OCI-LY7 (cell line): ENCODE measurements around the gene FSD1L. TPM values are rescaled to one million over a fixed set of nuclear protein-coding genes. Genes with fewer than 3 reads are reported as not detected.

ENCODE experiments used
- BruUV-seq: library from RNA; stranded (reverse); fragments of 400-500 nt; replicated peaks from 2 replicates; lab custom pipeline; 2021; lab: Mats Ljungman, UMichigan
- CTCF ChIA-PET: fragments of 300-600 bp; sonication (Branson Sonifier 250); formaldehyde crosslinking; loops from one replicate; lab custom pipeline; 2022; ENCODE audit warnings: antibody characterized with exemption; ENCODE audit not compliant: unreplicated experiment; lab: Charles Lee
- POLR2A ChIA-PET: fragments of 300-600 bp; sonication (Branson Sonifier 250); formaldehyde crosslinking; loops from one replicate; lab custom pipeline; 2022; ENCODE audit warnings: antibody characterized with exemption; lab: Charles Lee
- DNase-seq: peaks from one replicate; pipeline ENCODE4 v3.0.0-alpha.2; 2015; ENCODE audit warnings: low spot score
- H2AFZ ChIP-seq: fragments of 200-600 bp; sonication (generic), shearing (Covaris generic); 2 replicates; pipeline ENCODE4 v1.6.1; 2014; ENCODE audit warnings: mild to moderate bottlenecking, antibody characterized with exemption, low read length, moderate library complexity
- H3K27ac ChIP-seq: fragments of 200-600 bp; sonication (generic); 2 replicates; pipeline ENCODE4 v1.5.1; 2014; ENCODE audit warnings: mixed run types, low read depth, mild to moderate bottlenecking, moderate library complexity, low read length, inconsistent platforms; ENCODE audit not compliant: poor library complexity, severe bottlenecking
- H3K36me3 ChIP-seq: fragments of 200-600 bp; sonication (generic); 2 replicates; pipeline ENCODE4 v1.6.1; 2014; ENCODE audit warnings: mild to moderate bottlenecking, antibody characterized with exemption, low read length, moderate library complexity, mixed read lengths; ENCODE audit not compliant: insufficient read depth
- H3K4me1 ChIP-seq: fragments of 200-600 bp; sonication (generic); 2 replicates; pipeline ENCODE4 v1.5.1; 2014; ENCODE audit warnings: mild to moderate bottlenecking, low read length; ENCODE audit not compliant: insufficient read depth, poor library complexity, severe bottlenecking
- H3K4me2 ChIP-seq: fragments of 200-600 bp; sonication (generic); 2 replicates; pipeline ENCODE4 v1.6.1; 2014; ENCODE audit warnings: mild to moderate bottlenecking, low read length
- H3K4me3 ChIP-seq: fragments of 200-600 bp; sonication (generic); 2 replicates; pipeline ENCODE4 v1.5.1; 2014; ENCODE audit warnings: mild to moderate bottlenecking, low read depth, low read length; ENCODE audit not compliant: poor library complexity, severe bottlenecking
- H3K79me2 ChIP-seq: fragments of 200-600 bp; sonication (generic); 2 replicates; pipeline ENCODE4 v1.6.1; 2016; ENCODE audit warnings: low read depth, mild to moderate bottlenecking, low read length, moderate library complexity, mixed read lengths; ENCODE audit not compliant: insufficient read depth
- H3K9me2 ChIP-seq: fragments of 200-600 bp; sonication (generic); 2 replicates; pipeline ENCODE4 v1.6.1; 2016; ENCODE audit warnings: mild to moderate bottlenecking, low read length, mixed read lengths; ENCODE audit not compliant: insufficient read depth
- H3K9me3 ChIP-seq: fragments of 200-600 bp; sonication (generic); 2 replicates; pipeline ENCODE4 v1.6.1; 2014; ENCODE audit warnings: mild to moderate bottlenecking, mixed run types, low read length, mixed read lengths
- H4K20me1 ChIP-seq: fragments of 200-600 bp; sonication (generic); 2 replicates; pipeline ENCODE4 v1.6.1; 2014; ENCODE audit warnings: mild to moderate bottlenecking, antibody characterized with exemption, low read length, moderate library complexity, mixed read lengths; ENCODE audit not compliant: insufficient read depth
- CTCF ChIP-seq: fragments of 200-600 bp; sonication (generic); conservative IDR thresholded peaks from 2 replicates; pipeline ENCODE4 v1.5.1; 2014; ENCODE audit warnings: mild to moderate bottlenecking, antibody characterized with exemption, low read length, moderate library complexity, mixed read lengths
- EZH2phosphoT487 ChIP-seq: fragments of 200-600 bp; sonication (generic); IDR thresholded peaks from 2 replicates; pipeline ENCODE4 v1.6.1; 2018; ENCODE audit warnings: low read depth, borderline replicate concordance, mild to moderate bottlenecking, mixed run types, antibody characterized with exemption, low read length, moderate library complexity, mixed read lengths
- intact Hi-C: fragments of 100-400 bp; cut with micrococcal nuclease; formaldehyde crosslinking; loops from one replicate; pipeline ENCODE4 v1.10.0; 2022; ENCODE audit not compliant: unreplicated experiment
- total RNA-seq, 2 experiments: library from RNA; depleted of rRNA in 1 of 2; stranded (reverse); fragments of >200 nt in 1 of 2; shearing (Covaris generic) in 1 of 2; gene quantifications; 2 replicates each; pipeline ENCODE4 v1.2.3, GENCODE V29; 2014 to 2022

The FSD1L gene
- total RNA-seq, 2 experiments from 2014 or later: 4.4 to 7.9 TPM

- no peak for DNase-seq
- Histone ChIP-seq H3K4me3 (no peak overlapping the region), H3K9me2 (no peaks in the 10 kb centered on the region), H3K9me3 (no peaks in the 10 kb centered on the region), H2AFZ (no peak overlapping the region), H4K20me1 (no peaks in the 10 kb centered on the region), H3K27ac (no peak overlapping the region), H3K4me2 (no peak overlapping the region), H3K79me2 (no peaks in the 10 kb centered on the region), H3K4me1 (peaks cover 4% of the 10 kb centered on the region), H3K36me3 (no peaks in the 10 kb centered on the region)
- POLR2A ChIA-PET: interaction anchor here (0.5 to 0.9 kb wide), 13 partner anchors 25 to 1383 kb away, joined by 3 to 7 read pairs (median 4); no protein-coding TSS in a partner anchor
- CTCF ChIA-PET: no interaction called here
- TF ChIP-seq EZH2phosphoT487: no peak
- TF ChIP-seq CTCF: no peak
- no TSS peak for BruUV-seq
- intact Hi-C loops: loop anchor here (5.0 kb wide), 1 partner anchor 637 kb away; no protein-coding TSS in a partner anchor
Observed at GRCh38 chr9:105418588-105419500, 29.0 kb upstream of the FSD1L start.

- no peak overlapping the region for H3K4me3 ChIP-seq
- no peaks in the 10 kb centered on the region for H3K79me2 ChIP-seq
- no peak overlapping the region for H3K27ac ChIP-seq
- intact Hi-C loops: loop anchor here (5.0 kb wide), 1 partner anchor 638 kb away; no protein-coding TSS in a partner anchor
- DNase-seq: no peak
- TF ChIP-seq CTCF (no peak), EZH2phosphoT487 (no peak)
- no peaks in the 10 kb centered on the region for H3K36me3 ChIP-seq
- no peak overlapping the region for H2AFZ ChIP-seq
- H3K9me3 ChIP-seq: no peaks in the 10 kb centered on the region
- CTCF ChIA-PET: no interaction called here
- POLR2A ChIA-PET: interaction anchor here (0.5 to 0.7 kb wide), 4 partner anchors 216 to 1332 kb away, joined by 4 to 7 read pairs (median 6); no protein-coding TSS in a partner anchor
- H3K4me1 ChIP-seq: peaks cover 3% of the 10 kb centered on the region
- no peaks in the 10 kb centered on the region for H3K9me2 ChIP-seq
- BruUV-seq: no TSS peak
- no peak overlapping the region for H3K4me2 ChIP-seq
- no peaks in the 10 kb centered on the region for H4K20me1 ChIP-seq
Observed at GRCh38 chr9:105419816-105420597, 27.8 kb upstream of the FSD1L start.
